Subcutaneous abdominal adipose tissue (tissue), 5 donors: ENCODE results near the gene IMPACT.
A peak's percentile ranks its signal among the peaks of the same experiment; 100 is the strongest.

Experiments
- H3K27ac ChIP-seq: one replicate; pipeline ENCODE4 v1.7.0; 2013; ENCODE audit warnings: low read depth, mild to moderate bottlenecking, inconsistent platforms, low read length, moderate library complexity
- H3K27me3 ChIP-seq, 5 donors: one replicate each; pipeline ENCODE4 v1.7.0; 2013; ENCODE audit warnings: low read length in 5 of 5, inconsistent platforms in 1 of 5; ENCODE audit not compliant: control insufficient read depth in 5 of 5, insufficient read depth in 4 of 5
- H3K36me3 ChIP-seq, 5 donors: one replicate each; pipeline ENCODE4 v1.7.0; 2013; ENCODE audit warnings: low read length in 5 of 5; ENCODE audit not compliant: control insufficient read depth in 5 of 5, insufficient read depth in 5 of 5
- H3K4me1 ChIP-seq, 5 donors: one replicate each; pipeline ENCODE4 v1.7.0; 2013; ENCODE audit warnings: low read length in 5 of 5, mild to moderate bottlenecking in 3 of 5, moderate library complexity in 1 of 5; ENCODE audit not compliant: control insufficient read depth in 5 of 5, insufficient read depth in 5 of 5
- H3K4me3 ChIP-seq, 5 donors: one replicate each; pipeline ENCODE4 v1.7.0; 2013; ENCODE audit warnings: low read length in 5 of 5, low read depth in 1 of 5
- H3K9ac ChIP-seq, 5 donors: one replicate each; pipeline ENCODE4 v1.7.0; 2013; ENCODE audit warnings: low read length in 5 of 5, mild to moderate bottlenecking in 4 of 5, moderate library complexity in 3 of 5
- H3K9me3 ChIP-seq, 5 donors: one replicate each; pipeline ENCODE4 v1.7.0; 2013; ENCODE audit warnings: low read length in 5 of 5; ENCODE audit not compliant: control insufficient read depth in 5 of 5
- donor health status: healthy.
- donor health status: healthy.
- donor health status: healthy.
- donor health status: healthy.
- donor health status: healthy.

The IMPACT gene

DNA sequence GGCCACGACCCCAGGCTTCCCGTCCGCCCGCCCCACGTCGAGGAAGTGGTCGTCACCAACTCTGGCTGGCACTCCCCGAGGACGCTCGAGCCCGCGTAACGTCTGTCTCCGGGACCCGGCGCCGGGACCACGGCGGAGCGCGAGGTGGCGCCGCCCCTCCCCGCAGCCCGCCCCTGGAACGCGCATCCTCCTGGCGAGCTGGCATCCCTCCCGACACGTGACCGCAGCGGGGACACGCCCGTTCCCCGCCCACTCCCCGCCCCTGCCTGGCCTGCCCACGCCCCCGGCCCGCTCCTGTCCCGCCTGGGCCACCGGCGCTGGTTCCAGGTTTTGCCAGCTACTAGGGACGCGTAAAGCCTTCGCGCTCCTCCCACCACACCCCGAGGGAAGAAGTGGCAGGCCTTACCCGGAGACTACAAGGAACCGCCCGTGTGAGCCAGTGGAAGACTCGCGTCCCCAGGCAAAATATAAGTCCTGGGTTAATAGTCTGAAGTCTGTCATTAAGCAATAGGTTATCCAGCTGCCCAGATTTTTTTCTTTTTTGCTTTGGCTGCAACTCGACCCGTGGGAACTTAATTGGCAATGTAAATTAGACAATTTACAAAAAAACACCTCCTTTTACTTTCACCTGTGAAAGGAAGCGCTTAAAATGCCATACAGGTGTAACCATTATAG is 28.6 kb upstream of the IMPACT start, which contains the start of gene OSBPL1A:
TSS of gene OSBPL1A (minus strand) at position 131 of the 675 bp plus-strand sequence. CDS start 20,291 bp downstream, outside the sequence.
- peak within 1 kb of the TSS; percentile 81 for H3K27ac ChIP-seq
- no peaks in the 10 kb centered on the region for H3K27me3 ChIP-seq
- H3K36me3 ChIP-seq = no peaks in the 10 kb centered on the region
- H3K9me3 ChIP-seq = no peaks in the 10 kb centered on the region
- H3K4me1 ChIP-seq = peaks cover 8 to 27% (median 17%) of the 10 kb centered on the region in 5 donors
- H3K4me3 ChIP-seq = peak within 1 kb of the TSS; percentile 54 to 92 (median 75)
- H3K9ac ChIP-seq = peak within 1 kb of the TSS; percentile 25 to 80 (median 60)

DNA sequence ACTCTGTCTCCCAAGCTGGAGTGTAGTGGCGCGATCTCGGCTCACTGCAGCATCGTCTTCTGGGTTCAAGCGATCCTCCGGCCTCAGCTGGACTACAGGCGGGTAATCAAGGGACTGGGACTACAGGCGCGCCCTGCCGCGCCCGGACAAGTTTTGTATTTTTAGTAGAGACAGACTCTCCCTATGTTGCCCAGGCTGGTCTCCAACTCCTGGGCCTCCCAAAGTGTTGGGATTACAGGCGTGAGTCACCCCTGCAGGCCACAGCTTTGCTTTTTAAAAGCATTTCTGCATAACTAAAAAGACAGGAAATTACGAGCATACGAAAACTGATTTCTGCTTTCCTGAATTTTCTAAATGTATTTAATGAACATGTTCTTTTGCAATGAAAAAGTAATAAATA is 27.9 kb upstream of the IMPACT start:
- no peaks in the 10 kb centered on the region for H3K36me3 ChIP-seq
- H3K4me3 ChIP-seq = peak overlapping the region in 3 of 5 donors; percentile 65 to 87 (median 75)
- H3K27me3 ChIP-seq = no peaks in the 10 kb centered on the region
- no peaks in the 10 kb centered on the region for H3K9me3 ChIP-seq
- H3K27ac ChIP-seq = peak overlapping the region; percentile 67
- peaks cover 8 to 27% (median 17%) of the 10 kb centered on the region in 5 donors for H3K4me1 ChIP-seq
- H3K9ac ChIP-seq = no peak overlapping the region

DNA sequence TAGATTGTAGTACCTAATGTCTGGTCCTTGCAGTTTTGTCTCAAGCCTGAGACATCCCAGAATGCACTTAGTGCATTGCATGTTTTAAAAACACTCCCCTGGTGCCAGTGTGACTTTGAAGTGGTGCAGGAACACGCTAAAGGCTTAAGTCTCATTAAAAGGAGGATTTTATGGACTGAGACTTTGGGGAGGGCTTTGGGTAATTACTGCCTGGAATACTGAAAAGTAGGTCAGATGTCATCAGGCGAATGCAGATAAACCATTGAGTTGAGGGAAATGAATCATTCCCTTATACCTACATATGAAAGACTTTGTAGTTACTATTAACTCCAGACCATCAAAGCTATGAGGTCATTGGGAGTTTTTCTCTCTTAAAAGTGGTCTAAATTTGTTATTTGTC is 25.9 kb upstream of the IMPACT start:
- Histone ChIP-seq H3K4me1 (peaks cover 8 to 27% (median 17%) of the 10 kb centered on the region in 5 donors), H3K27me3 (no peaks in the 10 kb centered on the region), H3K4me3 (no peak overlapping the region), H3K9ac (no peak overlapping the region), H3K9me3 (no peaks in the 10 kb centered on the region), H3K36me3 (no peaks in the 10 kb centered on the region), H3K27ac (no peak overlapping the region)

DNA sequence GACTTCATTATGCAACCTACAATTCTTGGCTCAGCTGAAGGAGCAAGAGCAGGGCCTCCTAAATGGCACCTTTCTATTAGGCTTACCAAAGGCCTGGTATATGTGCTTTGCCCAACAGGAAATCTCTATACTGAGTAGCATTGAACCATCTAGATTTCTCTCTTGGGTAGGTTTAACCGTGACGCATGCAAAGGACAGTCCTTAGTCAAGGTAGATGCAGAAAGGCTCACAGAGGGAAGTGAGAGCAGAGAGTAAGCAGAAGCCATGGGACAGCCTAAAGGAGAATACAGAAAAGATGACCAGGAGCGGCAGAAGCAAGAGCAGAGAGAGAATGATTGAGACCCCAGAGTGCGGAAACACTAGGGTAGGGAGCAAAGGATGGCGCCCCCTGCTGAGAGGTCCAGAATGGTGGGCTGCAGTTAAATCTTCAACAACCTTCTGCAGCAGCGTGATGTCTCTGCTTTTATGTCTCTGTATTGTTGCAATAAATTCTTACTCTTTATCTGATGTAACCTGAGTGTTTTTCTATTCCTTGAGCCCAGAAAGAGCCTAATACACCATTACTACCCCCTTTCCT is 24.2 kb upstream of the IMPACT start:
- H3K36me3 ChIP-seq = no peaks in the 10 kb centered on the region
- H3K9ac ChIP-seq = no peak overlapping the region
- no peak overlapping the region for H3K4me3 ChIP-seq
- peaks cover 0 to 4% (median under 1%) of the 10 kb centered on the region in 5 donors for H3K27me3 ChIP-seq
- H3K9me3 ChIP-seq = no peaks in the 10 kb centered on the region
- no peak overlapping the region for H3K27ac ChIP-seq
- H3K4me1 ChIP-seq = peaks cover 5 to 13% (median 6%) of the 10 kb centered on the region in 5 donors

DNA sequence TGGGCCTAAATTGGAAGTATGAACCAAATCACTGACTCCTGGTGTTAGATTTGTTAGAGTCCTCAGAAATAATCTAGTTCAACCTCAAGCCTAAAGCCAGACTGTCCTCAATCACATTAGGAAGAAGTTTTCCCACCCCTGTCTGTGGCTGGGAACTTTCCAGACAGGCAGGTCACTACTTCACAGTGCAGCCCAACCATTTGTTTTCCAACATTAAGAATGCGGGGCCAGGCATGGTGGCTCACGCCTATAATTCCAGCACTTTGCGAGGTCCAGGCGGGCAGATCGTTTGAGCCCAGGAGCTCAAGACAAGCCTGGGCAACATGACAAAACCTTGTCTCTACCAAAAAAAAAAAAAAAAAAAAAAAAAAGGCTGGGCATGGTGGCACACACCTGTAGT is 23.4 kb upstream of the IMPACT start:
- no peaks in the 10 kb centered on the region for H3K36me3 ChIP-seq
- no peak overlapping the region for H3K4me3 ChIP-seq
- H3K4me1 ChIP-seq = peaks cover 3 to 9% (median 4%) of the 10 kb centered on the region in 5 donors
- H3K9me3 ChIP-seq = no peaks in the 10 kb centered on the region
- H3K9ac ChIP-seq = no peak overlapping the region
- H3K27ac ChIP-seq = no peak overlapping the region
- H3K27me3 ChIP-seq = peaks cover 0 to 4% (median 4%) of the 10 kb centered on the region in 5 donors

DNA sequence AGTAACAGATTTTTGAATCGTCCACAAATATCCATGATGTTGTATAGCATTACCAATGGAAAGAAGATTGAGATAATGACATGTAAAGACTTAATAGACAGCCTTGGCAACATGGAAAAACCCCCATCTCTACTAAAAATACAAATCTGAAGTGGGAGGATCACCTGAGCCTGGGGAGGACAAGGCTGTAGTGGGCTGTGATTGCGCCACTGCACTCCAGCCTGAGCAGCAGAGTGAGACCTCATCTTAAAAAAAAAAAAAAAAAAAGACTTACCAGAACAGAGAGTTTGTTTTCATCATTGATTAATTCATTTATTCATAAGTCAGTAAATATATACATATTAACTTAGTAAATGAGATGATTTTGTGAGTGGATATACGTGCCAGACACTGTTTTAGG is 21.9 kb upstream of the IMPACT start:
- Histone ChIP-seq H3K27me3 (peaks cover 0 to 7% (median 4%) of the 10 kb centered on the region in 5 donors), H3K4me1 (no peaks in the 10 kb centered on the region), H3K27ac (no peak overlapping the region), H3K36me3 (no peaks in the 10 kb centered on the region), H3K9me3 (no peaks in the 10 kb centered on the region), H3K4me3 (no peak overlapping the region), H3K9ac (no peak overlapping the region)

DNA sequence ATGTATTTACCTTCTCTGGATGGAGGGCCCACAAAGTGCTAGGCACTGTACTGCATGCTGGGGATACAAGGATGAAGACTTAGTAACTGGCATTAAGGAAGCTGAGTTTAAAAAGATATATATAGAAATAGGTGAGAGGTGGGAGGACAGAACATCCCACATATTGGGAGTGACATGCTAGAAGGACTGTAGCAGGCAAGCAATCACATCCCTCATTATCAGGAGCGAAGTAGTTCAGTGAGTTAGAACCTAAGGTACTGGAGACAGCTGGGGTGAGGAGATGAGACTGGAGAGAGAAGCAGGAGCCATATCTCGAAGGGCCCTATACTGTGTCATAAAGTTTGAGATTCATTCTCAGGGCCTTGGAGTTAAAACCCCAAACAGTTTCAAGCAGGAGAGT is 18.0 kb upstream of the IMPACT start:
- H3K4me1 ChIP-seq = no peaks in the 10 kb centered on the region
- H3K36me3 ChIP-seq = no peaks in the 10 kb centered on the region
- no peak overlapping the region for H3K9ac ChIP-seq
- H3K27ac ChIP-seq = no peak overlapping the region
- no peaks in the 10 kb centered on the region for H3K9me3 ChIP-seq
- no peak overlapping the region for H3K4me3 ChIP-seq
- H3K27me3 ChIP-seq = peaks cover 0 to 7% (median 4%) of the 10 kb centered on the region in 5 donors

DNA sequence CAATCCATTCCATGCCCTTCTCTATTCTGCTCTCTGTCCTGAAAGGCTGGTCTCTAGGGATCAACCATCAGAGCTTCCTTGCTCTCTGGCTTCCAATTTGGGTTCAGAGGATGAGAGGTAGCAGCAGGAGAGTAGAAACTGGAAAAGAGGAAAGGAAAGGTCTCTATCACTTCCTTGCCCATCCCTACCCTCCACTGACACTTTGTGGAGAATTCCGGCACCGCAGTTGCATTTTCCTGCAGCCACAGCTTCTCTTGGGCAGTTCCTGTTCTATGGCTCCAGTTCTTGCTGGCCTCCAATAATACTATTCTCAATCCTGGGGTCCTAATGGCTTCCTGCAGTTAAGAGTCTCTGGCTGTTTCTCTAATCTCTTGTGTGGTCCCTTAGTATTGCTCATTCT is 13.3 kb upstream of the IMPACT start:
- no peak overlapping the region for H3K4me3 ChIP-seq
- H3K27ac ChIP-seq = no peak overlapping the region
- no peaks in the 10 kb centered on the region for H3K36me3 ChIP-seq
- H3K9ac ChIP-seq = no peak overlapping the region
- no peaks in the 10 kb centered on the region for H3K9me3 ChIP-seq
- peaks cover 0 to 4% (median under 1%) of the 10 kb centered on the region in 5 donors for H3K27me3 ChIP-seq
- H3K4me1 ChIP-seq = no peaks in the 10 kb centered on the region

DNA sequence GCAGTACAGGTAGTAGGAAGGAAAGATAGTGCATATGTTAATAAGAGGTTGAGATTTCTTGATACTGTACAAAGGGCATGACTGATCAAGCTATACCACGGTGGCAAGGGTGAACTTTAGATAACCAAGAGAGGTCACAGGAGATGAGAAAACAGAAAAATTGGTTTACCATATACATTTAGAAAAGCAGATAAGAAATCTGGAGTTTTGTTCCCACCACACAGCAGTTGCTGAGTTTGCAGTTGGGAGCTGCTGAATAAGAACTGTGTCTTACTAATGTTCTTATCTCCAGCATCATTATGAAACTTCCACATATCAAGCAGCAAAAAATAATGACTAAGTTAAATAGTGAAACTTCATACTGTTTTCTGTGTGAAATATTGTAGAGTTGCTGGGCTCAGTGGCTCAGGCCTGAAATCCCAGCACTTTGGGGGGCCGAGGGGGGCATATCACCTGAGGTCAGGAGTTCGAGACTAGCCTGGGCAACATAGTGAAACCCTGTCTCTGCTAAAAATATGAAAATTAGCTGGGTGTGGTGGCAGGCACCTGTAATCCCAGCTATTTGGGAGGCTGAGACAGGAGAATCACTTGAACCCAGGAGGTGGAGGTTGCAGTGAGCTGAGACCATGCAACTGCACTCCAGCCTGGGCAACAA is 12.0 kb upstream of the IMPACT start:
- H3K4me3 ChIP-seq = no peak overlapping the region
- H3K27me3 ChIP-seq = peaks cover 0 to 6% (median 4%) of the 10 kb centered on the region in 5 donors
- no peak overlapping the region for H3K9ac ChIP-seq
- no peaks in the 10 kb centered on the region for H3K4me1 ChIP-seq
- no peaks in the 10 kb centered on the region for H3K9me3 ChIP-seq
- no peak overlapping the region for H3K27ac ChIP-seq
- H3K36me3 ChIP-seq = no peaks in the 10 kb centered on the region

DNA sequence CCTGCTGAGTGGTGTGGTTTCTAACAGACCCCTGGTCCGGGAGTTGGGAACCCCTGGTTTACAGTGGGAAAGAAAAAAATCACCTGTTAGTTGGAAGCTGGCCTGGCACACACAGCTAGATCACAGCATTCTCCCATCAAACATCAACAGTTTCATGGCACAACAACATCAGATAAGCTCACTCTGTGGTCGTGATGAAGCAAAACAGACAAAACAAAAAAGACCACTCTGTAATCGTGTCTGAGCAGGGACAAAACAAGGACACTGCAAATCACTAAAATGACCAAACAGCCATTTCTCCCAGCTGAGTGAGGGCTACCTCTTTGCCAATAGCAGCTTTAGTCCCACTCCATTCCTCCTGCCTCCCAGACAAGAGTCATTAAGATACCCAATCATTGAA is 9.0 kb upstream of the IMPACT start:
- Histone ChIP-seq H3K4me3 (no peak overlapping the region), H3K9ac (no peak overlapping the region), H3K27ac (no peak overlapping the region), H3K9me3 (no peaks in the 10 kb centered on the region), H3K27me3 (peaks cover 0 to 13% (median 7%) of the 10 kb centered on the region in 5 donors), H3K4me1 (no peaks in the 10 kb centered on the region), H3K36me3 (no peaks in the 10 kb centered on the region)
